Limb (tissue), 2 donors: ENCODE measurements around the gene ALKBH3.

Source experiments
- DNase-seq, 2 donors: peaks; one replicate each; pipeline ENCODE4 v3.0.0-alpha.2; 2016; ENCODE audit errors: extremely low spot score in 2 of 2

ALKBH3 gene

GRCh38 chr11:43959321-43959995, 78.8 kb downstream of the ALKBH3 start:
- no peak for DNase-seq

GRCh38 chr11:43962383-43963278, 82.0 kb downstream of the ALKBH3 start:
- DNase-seq = peak in 1 of 2 donors; percentile 32

DNA sequence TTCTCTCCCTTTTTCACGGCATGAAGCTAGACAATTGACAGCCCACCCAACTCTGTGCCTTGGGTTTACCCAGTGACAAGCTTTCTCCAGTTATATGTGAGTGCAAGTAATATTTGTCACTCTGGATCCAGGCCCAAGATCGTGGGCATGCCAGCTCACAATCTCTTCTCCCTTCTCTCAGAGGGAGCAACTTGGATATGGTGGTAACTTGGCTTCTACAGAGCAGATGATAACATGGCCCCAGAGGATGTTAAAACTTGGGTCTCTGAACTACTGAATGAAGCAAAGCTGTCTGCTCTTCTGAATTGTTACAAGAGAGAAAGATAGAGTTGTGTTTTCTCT, 82.6 kb downstream of the ALKBH3 start:
- no peak for DNase-seq

GRCh38 chr11:43967661-43968060, 87.0 kb downstream of the ALKBH3 start:
- DNase-seq = no peak

GRCh38 chr11:43968719-43969118, 88.1 kb downstream of the ALKBH3 start:
- no peak for DNase-seq

GRCh38 chr11:43969543-43969942, 88.9 kb downstream of the ALKBH3 start:
- peak in 1 of 2 donors; percentile 45 for DNase-seq
